Measurements from ENCODE around the gene SOX11.

Gene SOX11

DNA sequence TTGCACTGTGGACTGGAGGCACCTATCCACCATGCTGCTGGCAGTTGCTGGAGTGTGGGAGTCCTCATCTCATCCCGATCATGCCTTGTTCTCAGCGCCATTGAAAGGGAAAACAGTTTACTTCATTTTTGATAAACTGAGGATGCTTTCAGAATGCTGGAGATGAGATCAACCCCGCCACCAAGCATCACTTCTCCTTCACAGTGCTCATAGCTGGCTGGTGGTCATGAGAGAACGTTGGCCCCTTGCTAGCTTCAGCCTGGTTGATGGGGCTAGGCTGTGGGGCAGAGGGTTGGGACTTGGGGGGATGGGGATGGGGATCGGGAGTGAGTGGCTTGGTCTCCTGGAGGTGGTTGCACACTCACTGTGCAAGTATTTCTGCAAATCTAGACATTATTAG lies 30.1 kb downstream of the SOX11 start:
- CTCF ChIA-PET: no interaction called here
- TF ChIP-seq CTBP1 (IDR thresholded peaks at IDR 0.05; ENCODE audit: borderline replicate concordance) (no peak), HDGF (IDR thresholded peaks at IDR 0.05; ENCODE audit: borderline replicate concordance) (no peak), SP1 (IDR thresholded peaks at IDR 0.05) (no peak), SUZ12 (IDR thresholded peaks at IDR 0.05) (no peak), BHLHE40 (IDR thresholded peaks at IDR 0.05; ENCODE audit: borderline replicate concordance) (no peak), FOXK2 (IDR thresholded peaks at IDR 0.05) (no peak), FOXM1 (IDR thresholded peaks at IDR 0.05; ENCODE audit: borderline replicate concordance) (no peak)
- TF ChIP-seq, protein P1, sequence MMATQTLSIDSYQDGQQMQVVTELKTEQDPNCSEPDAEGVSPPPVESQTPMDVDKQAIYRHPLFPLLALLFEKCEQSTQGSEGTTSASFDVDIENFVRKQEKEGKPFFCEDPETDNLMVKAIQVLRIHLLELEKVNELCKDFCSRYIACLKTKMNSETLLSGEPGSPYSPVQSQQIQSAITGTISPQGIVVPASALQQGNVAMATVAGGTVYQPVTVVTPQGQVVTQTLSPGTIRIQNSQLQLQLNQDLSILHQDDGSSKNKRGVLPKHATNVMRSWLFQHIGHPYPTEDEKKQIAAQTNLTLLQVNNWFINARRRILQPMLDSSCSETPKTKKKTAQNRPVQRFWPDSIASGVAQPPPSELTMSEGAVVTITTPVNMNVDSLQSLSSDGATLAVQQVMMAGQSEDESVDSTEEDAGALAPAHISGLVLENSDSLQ (IDR thresholded peaks at IDR 0.05): no peak
- POLR2A ChIA-PET: no interaction called here
- no peak for DNase-seq (ENCODE audit: extremely low spot score)

GRCh38 chr2:5723791-5724735 lies 31.9 kb downstream of the SOX11 start:
- POLR2A ChIA-PET: no interaction called here
- CTCF ChIA-PET: no interaction called here
- TF ChIP-seq TARDBP (IDR thresholded peaks at IDR 0.05) (no peak), CTBP1 (IDR thresholded peaks at IDR 0.05; ENCODE audit: borderline replicate concordance) (no peak), FOXK2 (IDR thresholded peaks at IDR 0.05) (no peak), ELF4 (IDR thresholded peaks at IDR 0.05) (no peak), SUZ12 (IDR thresholded peaks at IDR 0.05) (no peak), SP1 (IDR thresholded peaks at IDR 0.05) (no peak), L3MBTL2 (conservative IDR thresholded peaks at IDR 0.05) (no peak), ZNF384 (IDR thresholded peaks at IDR 0.05) (no peak), FOXA1 (IDR thresholded peaks at IDR 0.05) (no peak), ARNT (IDR thresholded peaks at IDR 0.05) (no peak), HDGF (IDR thresholded peaks at IDR 0.05; ENCODE audit: borderline replicate concordance) (no peak), BHLHE40 (IDR thresholded peaks at IDR 0.05; ENCODE audit: borderline replicate concordance) (no peak), FOXM1 (IDR thresholded peaks at IDR 0.05; ENCODE audit: borderline replicate concordance) (no peak)
- TF ChIP-seq, protein P1 (IDR thresholded peaks at IDR 0.05): no peak
- no peak for DNase-seq (ENCODE audit: extremely low spot score)

- CTCF ChIA-PET: no interaction called here
- POLR2A ChIA-PET: no interaction called here
- DNase-seq (ENCODE audit: extremely low spot score): no peak
- TF ChIP-seq TARDBP (IDR thresholded peaks at IDR 0.05): no peak
- TF ChIP-seq SP1 (IDR thresholded peaks at IDR 0.05): no peak
- no peak for TF ChIP-seq CTBP1 (IDR thresholded peaks at IDR 0.05; ENCODE audit: borderline replicate concordance)
- TF ChIP-seq LEF1 (IDR thresholded peaks at IDR 0.05; ENCODE audit: borderline replicate concordance): no peak
- no peak for TF ChIP-seq NFRKB (IDR thresholded peaks at IDR 0.05)
- no peak for TF ChIP-seq FOXM1 (IDR thresholded peaks at IDR 0.05; ENCODE audit: borderline replicate concordance)
- no peak for TF ChIP-seq SUZ12 (IDR thresholded peaks at IDR 0.05)
- TF ChIP-seq FOXA1 (IDR thresholded peaks at IDR 0.05): no peak
- no peak for TF ChIP-seq HDGF (IDR thresholded peaks at IDR 0.05; ENCODE audit: borderline replicate concordance)
- TF ChIP-seq FOXK2 (IDR thresholded peaks at IDR 0.05): no peak
- no peak for TF ChIP-seq ARNT (IDR thresholded peaks at IDR 0.05)
- no peak for TF ChIP-seq BHLHE40 (IDR thresholded peaks at IDR 0.05; ENCODE audit: borderline replicate concordance)
- no peak for TF ChIP-seq ELF4 (IDR thresholded peaks at IDR 0.05)
- TF ChIP-seq, protein P1 (IDR thresholded peaks at IDR 0.05): no peak
- TF ChIP-seq L3MBTL2 (conservative IDR thresholded peaks at IDR 0.05): no peak
- TF ChIP-seq ZNF384 (IDR thresholded peaks at IDR 0.05): no peak
Observed at GRCh38 chr2:5725072-5725471, 32.9 kb downstream of the SOX11 start.

DNA sequence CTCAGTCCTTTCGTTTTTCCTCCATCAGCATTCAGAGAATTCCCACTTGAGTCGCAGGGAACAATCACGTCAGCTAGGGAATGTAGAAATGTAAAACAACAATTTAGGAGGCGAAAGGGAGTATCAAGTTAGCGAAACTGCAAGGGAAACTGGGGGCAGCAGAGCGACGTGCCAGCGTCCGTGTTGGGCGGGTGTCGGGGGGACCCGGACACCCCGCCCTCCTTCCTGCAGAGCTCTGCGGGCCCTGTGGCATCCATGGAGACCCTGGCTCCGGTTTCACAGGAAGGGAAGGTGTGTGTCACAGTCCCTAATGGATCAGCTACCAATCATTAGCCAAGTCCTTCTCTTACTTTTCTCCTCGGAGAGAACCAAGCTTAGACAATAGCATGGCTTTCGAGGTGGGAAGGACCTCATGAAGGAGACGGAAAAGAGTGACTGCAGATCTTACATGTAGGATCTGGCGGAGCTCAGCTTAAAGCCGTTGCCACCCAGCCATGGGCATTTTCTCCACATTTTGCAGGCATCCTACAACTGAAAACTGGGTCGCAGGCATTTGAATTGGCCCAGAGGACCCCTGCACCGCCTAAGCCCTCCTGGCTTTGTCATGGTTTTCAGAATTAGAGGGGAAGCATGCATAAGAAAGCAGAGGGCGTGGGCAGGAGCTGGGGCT lies 33.7 kb downstream of the SOX11 start:
- no peak for DNase-seq (ENCODE audit: extremely low spot score)
- no peak for TF ChIP-seq NFRKB (IDR thresholded peaks at IDR 0.05)
- no peak for TF ChIP-seq FOXA1 (IDR thresholded peaks at IDR 0.05)
- TF ChIP-seq FOXM1 (IDR thresholded peaks at IDR 0.05; ENCODE audit: borderline replicate concordance): no peak
- no peak for TF ChIP-seq BHLHE40 (IDR thresholded peaks at IDR 0.05; ENCODE audit: borderline replicate concordance)
- TF ChIP-seq ARNT (IDR thresholded peaks at IDR 0.05): no peak
- TF ChIP-seq ZNF384 (IDR thresholded peaks at IDR 0.05): no peak
- TF ChIP-seq TARDBP (IDR thresholded peaks at IDR 0.05): no peak
- TF ChIP-seq CTBP1 (IDR thresholded peaks at IDR 0.05; ENCODE audit: borderline replicate concordance): no peak
- no peak for TF ChIP-seq LEF1 (IDR thresholded peaks at IDR 0.05; ENCODE audit: borderline replicate concordance)
- TF ChIP-seq, protein P1 (IDR thresholded peaks at IDR 0.05): no peak
- no peak for TF ChIP-seq SP1 (IDR thresholded peaks at IDR 0.05)
- TF ChIP-seq L3MBTL2 (conservative IDR thresholded peaks at IDR 0.05): no peak
- no peak for TF ChIP-seq FOXK2 (IDR thresholded peaks at IDR 0.05)
- no peak for TF ChIP-seq ELF4 (IDR thresholded peaks at IDR 0.05)
- TF ChIP-seq HDGF (IDR thresholded peaks at IDR 0.05; ENCODE audit: borderline replicate concordance): no peak
- no peak for TF ChIP-seq SUZ12 (IDR thresholded peaks at IDR 0.05)
- ChIA-PET POLR2A (no interaction called here), CTCF (no interaction called here)

DNA sequence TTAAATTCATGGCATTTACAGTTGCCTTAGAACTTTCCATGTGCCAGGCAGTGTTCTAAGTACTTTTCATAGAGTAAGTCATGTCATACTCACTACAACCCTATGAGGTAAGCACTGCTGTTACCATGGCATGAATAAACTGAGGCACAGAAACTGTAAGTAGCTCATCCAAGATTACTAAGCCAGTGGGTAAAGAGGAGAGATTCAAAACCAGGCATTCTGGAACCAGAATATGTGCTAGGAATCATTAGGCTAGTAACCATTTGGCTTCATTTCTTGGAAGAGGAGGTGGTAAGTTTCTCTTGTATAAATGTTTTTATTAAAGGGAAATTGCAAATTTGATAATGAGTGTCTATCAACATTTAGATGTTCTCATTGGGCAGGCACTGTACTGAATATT lies 35.1 kb downstream of the SOX11 start:
- no peak for DNase-seq (ENCODE audit: extremely low spot score)
- CTCF ChIA-PET: no interaction called here
- POLR2A ChIA-PET: no interaction called here
- TF ChIP-seq FOXK2 (IDR thresholded peaks at IDR 0.05) (no peak), FOXM1 (IDR thresholded peaks at IDR 0.05; ENCODE audit: borderline replicate concordance) (no peak), NFRKB (IDR thresholded peaks at IDR 0.05) (no peak), TARDBP (IDR thresholded peaks at IDR 0.05) (no peak), FOXA1 (IDR thresholded peaks at IDR 0.05) (no peak), HDGF (IDR thresholded peaks at IDR 0.05; ENCODE audit: borderline replicate concordance) (no peak), BHLHE40 (IDR thresholded peaks at IDR 0.05; ENCODE audit: borderline replicate concordance) (no peak), CTBP1 (IDR thresholded peaks at IDR 0.05; ENCODE audit: borderline replicate concordance) (no peak), LEF1 (IDR thresholded peaks at IDR 0.05; ENCODE audit: borderline replicate concordance) (no peak), ARNT (IDR thresholded peaks at IDR 0.05) (no peak)
- TF ChIP-seq, protein P1 (IDR thresholded peaks at IDR 0.05): no peak
